Muscle layer of duodenum (tissue), 2 donors: ENCODE measurements around the gene ROR1.

Experiments
- H3K27ac ChIP-seq: one replicate; pipeline ENCODE4 v1.7.0; 2013; ENCODE audit warnings: mild to moderate bottlenecking, low read length
- H3K27me3 ChIP-seq: one replicate; pipeline ENCODE4 v1.7.0; 2013; ENCODE audit warnings: low read depth, mild to moderate bottlenecking, control low read depth, low read length
- H3K36me3 ChIP-seq, 2 donors: one replicate each; pipeline ENCODE4 v1.7.0; 2013; ENCODE audit warnings: low read length in 2 of 2, control low read depth in 1 of 2, mild to moderate bottlenecking in 1 of 2; ENCODE audit not compliant: insufficient read depth in 2 of 2, control insufficient read depth in 1 of 2
- H3K4me1 ChIP-seq, 2 donors: one replicate each; pipeline ENCODE4 v1.7.0; 2013; ENCODE audit warnings: low read length in 2 of 2, mild to moderate bottlenecking in 2 of 2, control low read depth in 1 of 2, moderate library complexity in 1 of 2; ENCODE audit not compliant: insufficient read depth in 2 of 2, control insufficient read depth in 1 of 2
- H3K4me3 ChIP-seq, 2 donors: one replicate each; pipeline ENCODE4 v1.7.0; 2013; ENCODE audit warnings: low read length in 2 of 2, low read depth in 1 of 2, mild to moderate bottlenecking in 1 of 2
- H3K9me3 ChIP-seq, 2 donors: one replicate each; pipeline ENCODE4 v1.7.0; 2013; ENCODE audit warnings: low read length in 2 of 2, control low read depth in 1 of 2, mild to moderate bottlenecking in 1 of 2; ENCODE audit not compliant: control insufficient read depth in 1 of 2
- donor health status: healthy.

Gene ROR1

GRCh38 chr1:63890468-63890867 is 116.7 kb downstream of the ROR1 start:
- no peaks in the 10 kb centered on the region for H3K9me3 ChIP-seq
- no peak overlapping the region for H3K4me3 ChIP-seq
- H3K27me3 ChIP-seq: no peaks in the 10 kb centered on the region
- peaks cover 4 to 10% of the 10 kb centered on the region in 2 donors for H3K4me1 ChIP-seq
- no peak overlapping the region for H3K27ac ChIP-seq
- H3K36me3 ChIP-seq: no peaks in the 10 kb centered on the region

GRCh38 chr1:63891060-63891690 is 117.4 kb downstream of the ROR1 start:
- Histone ChIP-seq H3K4me3 (no peak overlapping the region), H3K9me3 (no peaks in the 10 kb centered on the region), H3K36me3 (no peaks in the 10 kb centered on the region), H3K27me3 (no peaks in the 10 kb centered on the region), H3K27ac (no peak overlapping the region), H3K4me1 (peaks cover 4 to 10% of the 10 kb centered on the region in 2 donors)

GRCh38 chr1:63892632-63893395 is 119.0 kb downstream of the ROR1 start:
- H3K9me3 ChIP-seq: no peaks in the 10 kb centered on the region
- no peaks in the 10 kb centered on the region for H3K27me3 ChIP-seq
- no peak overlapping the region for H3K4me3 ChIP-seq
- H3K4me1 ChIP-seq: peaks cover 4 to 10% of the 10 kb centered on the region in 2 donors
- H3K36me3 ChIP-seq: no peaks in the 10 kb centered on the region
- peak overlapping the region; percentile 62 for H3K27ac ChIP-seq

- no peak overlapping the region for H3K4me3 ChIP-seq
- no peaks in the 10 kb centered on the region for H3K36me3 ChIP-seq
- no peaks in the 10 kb centered on the region for H3K9me3 ChIP-seq
- H3K27ac ChIP-seq: no peak overlapping the region
- H3K27me3 ChIP-seq: no peaks in the 10 kb centered on the region
- H3K4me1 ChIP-seq: peaks cover 5 to 10% of the 10 kb centered on the region in 2 donors
Measured at GRCh38 chr1:63893976-63894375, 120.2 kb downstream of the ROR1 start.

GRCh38 chr1:63894627-63895265 is 120.9 kb downstream of the ROR1 start:
- Histone ChIP-seq H3K27me3 (no peaks in the 10 kb centered on the region), H3K36me3 (no peaks in the 10 kb centered on the region), H3K4me3 (no peak overlapping the region), H3K9me3 (no peaks in the 10 kb centered on the region), H3K4me1 (peaks cover 10 to 11% of the 10 kb centered on the region in 2 donors), H3K27ac (no peak overlapping the region)

GRCh38 chr1:63896755-63897154 is 122.9 kb downstream of the ROR1 start:
- Histone ChIP-seq H3K4me1 (peaks cover 10 to 11% of the 10 kb centered on the region in 2 donors), H3K4me3 (no peak overlapping the region), H3K36me3 (no peaks in the 10 kb centered on the region), H3K9me3 (no peaks in the 10 kb centered on the region), H3K27ac (no peak overlapping the region), H3K27me3 (no peaks in the 10 kb centered on the region)

GRCh38 chr1:63898428-63899196 is 124.8 kb downstream of the ROR1 start:
- no peaks in the 10 kb centered on the region for H3K27me3 ChIP-seq
- no peak overlapping the region for H3K4me3 ChIP-seq
- no peaks in the 10 kb centered on the region for H3K36me3 ChIP-seq
- no peak overlapping the region for H3K27ac ChIP-seq
- H3K4me1 ChIP-seq: peaks cover 0 to 7% of the 10 kb centered on the region in 2 donors
- no peaks in the 10 kb centered on the region for H3K9me3 ChIP-seq

- Histone ChIP-seq H3K9me3 (no peaks in the 10 kb centered on the region), H3K4me3 (no peak overlapping the region), H3K27me3 (no peaks in the 10 kb centered on the region), H3K4me1 (peaks cover 0 to 7% of the 10 kb centered on the region in 2 donors), H3K36me3 (no peaks in the 10 kb centered on the region), H3K27ac (no peak overlapping the region)
Measured at GRCh38 chr1:63901094-63901493, 127.3 kb downstream of the ROR1 start.

GRCh38 chr1:63902844-63903589 is 129.2 kb downstream of the ROR1 start:
- no peaks in the 10 kb centered on the region for H3K9me3 ChIP-seq
- H3K36me3 ChIP-seq: no peaks in the 10 kb centered on the region
- no peaks in the 10 kb centered on the region for H3K27me3 ChIP-seq
- H3K4me3 ChIP-seq: no peak overlapping the region
- H3K4me1 ChIP-seq: peaks cover 0 to 14% of the 10 kb centered on the region in 2 donors
- H3K27ac ChIP-seq: no peak overlapping the region

GRCh38 chr1:63903947-63904610 is 130.3 kb downstream of the ROR1 start:
- no peaks in the 10 kb centered on the region for H3K27me3 ChIP-seq
- H3K9me3 ChIP-seq: no peaks in the 10 kb centered on the region
- H3K4me1 ChIP-seq: peaks cover 0 to 16% of the 10 kb centered on the region in 2 donors
- no peaks in the 10 kb centered on the region for H3K36me3 ChIP-seq
- H3K4me3 ChIP-seq: no peak overlapping the region
- no peak overlapping the region for H3K27ac ChIP-seq
